H1 (cell line): ENCODE measurements around the gene DEFB113.

Experiments
- ATF2 ChIP-seq: IDR thresholded peaks from 2 replicates; pipeline ENCODE4 v1.6.1; 2012; ENCODE audit warnings: low read length, inconsistent platforms
- ATF3 ChIP-seq: IDR thresholded peaks from 2 replicates; pipeline ENCODE4 v1.6.1; 2011; ENCODE audit warnings: low read depth, mild to moderate bottlenecking, low read length; ENCODE audit not compliant: insufficient read depth
- CEBPB ChIP-seq: IDR thresholded peaks from 2 replicates; pipeline ENCODE4 v1.6.1; 2012; ENCODE audit warnings: low read depth, low read length
- CTCF ChIP-seq, 3 experiments: IDR thresholded peaks; 1 replicate in 2 of 3; 2 replicates in 1 of 3; pipeline versions ENCODE4 v1.5.1 to v1.6.1; 2011; ENCODE audit warnings: low read length in 3 of 3, mild to moderate bottlenecking in 3 of 3, inconsistent platforms in 2 of 3, low read depth in 1 of 3, moderate library complexity in 1 of 3; ENCODE audit not compliant: insufficient read depth in 1 of 3; ENCODE audit errors: control extremely low read depth in 1 of 3
- EZH2 ChIP-seq: fragments of 200-600 bp; sonication (generic); IDR thresholded peaks from 2 replicates; pipeline ENCODE4 v1.7.1; 2012; ENCODE audit warnings: low read depth, mild to moderate bottlenecking, moderate library complexity, low read length, inconsistent platforms; ENCODE audit not compliant: severe bottlenecking
- GABPA ChIP-seq: IDR thresholded peaks from 2 replicates; pipeline ENCODE4 v1.6.1; 2011; ENCODE audit warnings: mild to moderate bottlenecking, low read length, moderate library complexity, borderline replicate concordance; ENCODE audit not compliant: insufficient read depth
- JUN ChIP-seq: IDR thresholded peaks from 2 replicates; pipeline ENCODE4 v1.6.1; 2011; ENCODE audit warnings: low read depth, mild to moderate bottlenecking, improper control_type of control experiment, low read length
- POLR2A ChIP-seq, 2 experiments: IDR thresholded peaks; 1 replicate in 1 of 2; 2 replicates in 1 of 2; pipeline ENCODE4 v1.6.1; 2011; ENCODE audit warnings: low read depth in 2 of 2, low read length in 2 of 2, mild to moderate bottlenecking in 2 of 2; ENCODE audit errors: control extremely low read depth in 1 of 2
- POLR2AphosphoS5 ChIP-seq: IDR thresholded peaks from 2 replicates; pipeline ENCODE4 v1.6.1; 2011; ENCODE audit warnings: low read depth, low read length
- SRF ChIP-seq: IDR thresholded peaks from 2 replicates; pipeline ENCODE4 v1.6.1; 2011; ENCODE audit warnings: mild to moderate bottlenecking, low read depth, low read length, moderate library complexity
- TCF12 ChIP-seq: IDR thresholded peaks from 2 replicates; pipeline ENCODE4 v1.6.1; 2011; ENCODE audit warnings: low read depth, mild to moderate bottlenecking, low read length
- TEAD4 ChIP-seq: IDR thresholded peaks from 2 replicates; pipeline ENCODE4 v1.6.1; 2012; ENCODE audit warnings: low read depth, low read length, inconsistent platforms, mixed read lengths
- ZNF274 ChIP-seq: IDR thresholded peaks from 2 replicates; pipeline ENCODE4 v1.7.0; 2012; ENCODE audit warnings: low read length, borderline replicate concordance; ENCODE audit errors: extremely low read depth
- TF ChIP-seq, protein P1 (sequence below): IDR thresholded peaks from 2 replicates; pipeline ENCODE4 v1.6.1; 2012; ENCODE audit warnings: inconsistent platforms

DNA sequence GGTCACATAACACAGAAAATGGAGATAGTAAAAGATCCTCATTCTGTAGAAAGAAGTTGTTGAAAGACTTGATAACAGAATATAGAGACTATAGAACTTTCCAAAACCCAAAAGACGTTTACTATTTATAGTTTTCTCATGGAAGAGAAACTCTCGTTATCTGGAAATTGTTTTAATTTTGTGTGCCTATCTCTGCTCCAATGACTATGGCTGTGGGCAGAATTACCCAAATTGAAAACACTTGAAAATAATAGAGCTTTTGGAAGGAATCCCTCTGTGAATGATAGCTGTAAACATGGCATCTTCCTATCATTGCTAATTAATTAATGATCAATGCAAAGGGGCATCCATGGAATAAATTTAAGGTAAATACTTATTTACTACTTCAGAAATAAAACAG lies 5.4 kb downstream of the DEFB113 start, which contains the start of gene DEFB114:
- TF ChIP-seq CTCF (IDR thresholded peaks at IDR 0.05; ENCODE audit: control extremely low read depth in 1 of 3, insufficient read depth in 1 of 3, low read depth in 1 of 3, low read length in 3 of 3) (no peak), JUN (no peak), GABPA (no peak), POLR2AphosphoS5 (no peak), EZH2 (no peak), CEBPB (no peak), ZNF274 (no peak), TEAD4 (no peak), SRF (no peak), ATF3 (no peak), POLR2A (IDR thresholded peaks at IDR 0.05; ENCODE audit: control extremely low read depth in 1 of 2, low read depth in 2 of 2, low read length in 2 of 2) (no peak), ATF2 (no peak), TCF12 (no peak)
- TF ChIP-seq, protein P1, sequence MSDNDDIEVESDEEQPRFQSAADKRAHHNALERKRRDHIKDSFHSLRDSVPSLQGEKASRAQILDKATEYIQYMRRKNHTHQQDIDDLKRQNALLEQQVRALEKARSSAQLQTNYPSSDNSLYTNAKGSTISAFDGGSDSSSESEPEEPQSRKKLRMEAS, result no peak
